ENCODE measurements around the gene IL11. TPM values are rescaled to one million over a fixed set of nuclear protein-coding genes. Genes with fewer than 3 reads are reported as not detected.

Gene IL11
- polyA plus RNA-seq, 1 experiment = 14.8 TPM

GRCh38 chr19:55347442-55348009, 22.7 kb downstream of the IL11 start:
- no peak overlapping the region for H3K4me3 ChIP-seq (ENCODE audit: low read depth, low read length)
- ChIA-PET POLR2A (no interaction called here), CTCF (interaction anchor here (0.5 to 1.3 kb wide), 2 partner anchors 8 to 206 kb away, joined by 5 to 6 read pairs; partner anchors contain the start of gene KMT5C)
- no peak for TF ChIP-seq CTCF (IDR thresholded peaks at IDR 0.05; ENCODE audit: low read depth, low read length)
- peaks cover 8% of the 10 kb centered on the region for H3K27me3 ChIP-seq (ENCODE audit: control insufficient read depth, insufficient read depth, low read length)
- no peaks in the 10 kb centered on the region; the same call in 1 of the 2 replicates for H3K9me3 ChIP-seq (ENCODE audit: control insufficient read depth, insufficient read depth, low read length)
- no peak for DNase-seq (ENCODE audit: low read depth, low spot score)
- H3K27ac ChIP-seq (ENCODE audit: low read depth, low read length) = no peak overlapping the region

GRCh38 chr19:55346725-55347441, 23.4 kb downstream of the IL11 start:
- DNase-seq (ENCODE audit: low read depth, low spot score) = no peak

GRCh38 chr19:55345818-55346724, 24.2 kb downstream of the IL11 start:
- H3K9me3 ChIP-seq (ENCODE audit: control insufficient read depth, insufficient read depth, low read length) = no peaks in the 10 kb centered on the region; the same call in 1 of the 2 replicates
- ChIA-PET POLR2A (interaction anchor here (0.6 to 0.7 kb wide), 2 partner anchors 45 to 253 kb away, joined by 5 to 8 read pairs; partner anchors contain the start of gene FIZ1), CTCF (no interaction called here)
- no peak overlapping the region for H3K4me3 ChIP-seq (ENCODE audit: low read depth, low read length)
- no peak overlapping the region for H3K27ac ChIP-seq (ENCODE audit: low read depth, low read length)
- no peak for DNase-seq (ENCODE audit: low read depth, low spot score)
- TF ChIP-seq CTCF (IDR thresholded peaks at IDR 0.05; ENCODE audit: low read depth, low read length) = no peak
- H3K27me3 ChIP-seq (ENCODE audit: control insufficient read depth, insufficient read depth, low read length) = no peaks in the 10 kb centered on the region

More at GRCh38 chr19:55346725-55347441, 23.4 kb downstream of the IL11 start:
- Histone ChIP-seq H3K27me3 (ENCODE audit: control insufficient read depth, insufficient read depth, low read length) (peaks cover 4% of the 10 kb centered on the region), H3K9me3 (ENCODE audit: control insufficient read depth, insufficient read depth, low read length) (no peaks in the 10 kb centered on the region; the same call in 1 of the 2 replicates), H3K27ac (ENCODE audit: low read depth, low read length) (no peak overlapping the region), H3K4me3 (ENCODE audit: low read depth, low read length) (no peak overlapping the region)
- ChIA-PET POLR2A (interaction anchor here (0.7 kb wide), 1 partner anchor 252 kb away, joined by 5 read pairs; the partner anchor contains the start of gene FIZ1), CTCF (interaction anchor here (0.5 to 1.3 kb wide), 2 partner anchors 8 to 205 kb away, joined by 5 to 6 read pairs; partner anchors contain the start of gene KMT5C)
- no peak for TF ChIP-seq CTCF (IDR thresholded peaks at IDR 0.05; ENCODE audit: low read depth, low read length)

GRCh38 chr19:55345101-55345817, 25.0 kb downstream of the IL11 start:
- Histone ChIP-seq H3K27ac (ENCODE audit: low read depth, low read length) (no peak overlapping the region), H3K27me3 (ENCODE audit: control insufficient read depth, insufficient read depth, low read length) (no peaks in the 10 kb centered on the region), H3K9me3 (ENCODE audit: control insufficient read depth, insufficient read depth, low read length) (no peaks in the 10 kb centered on the region; the same call in 1 of the 2 replicates), H3K4me3 (ENCODE audit: low read depth, low read length) (no peak overlapping the region)
- POLR2A ChIA-PET = interaction anchor here (0.6 kb wide), 1 partner anchor 44 kb away, joined by 8 read pairs; no protein-coding TSS in a partner anchor
- no peak for TF ChIP-seq CTCF (IDR thresholded peaks at IDR 0.05; ENCODE audit: low read depth, low read length)
- CTCF ChIA-PET = interaction anchor here (1.0 kb wide), 1 partner anchor 43 kb away, joined by 4 read pairs; no protein-coding TSS in a partner anchor
- no peak for DNase-seq (ENCODE audit: low read depth, low spot score)

Measured in AG04450 (cell line).